SJSA1 (cell line): ENCODE measurements around the gene PCED1B. TPM values are rescaled to one million over a fixed set of nuclear protein-coding genes. Genes with fewer than 3 reads are reported as not detected.
"Not testable (repeated sequence)": the region's sequence is repeated elsewhere in the genome, so short reads cannot be mapped to it uniquely, and the experiment has no call there.

ENCODE experiments used
- DNase-seq, 2 experiments: peaks; one replicate each; pipeline ENCODE4 v3.0.0-alpha.2; 2015 to 2020; ENCODE audit warnings: low spot score in 2 of 2, low read depth in 1 of 2
- H3K27ac ChIP-seq: fragments of 250-450 bp; sonication (Bioruptor Pico); 2 replicates; pipeline ENCODE4 v1.5.1; 2020; ENCODE audit warnings: mild to moderate bottlenecking, moderate library complexity
- H3K27me3 ChIP-seq: fragments of 250-450 bp; sonication (Bioruptor Pico); replicated peaks from 2 replicates; pipeline ENCODE4 v1.5.1; 2020; ENCODE audit warnings: mild to moderate bottlenecking, moderate library complexity
- H3K36me3 ChIP-seq: fragments of 250-450 bp; sonication (Bioruptor Pico); 2 replicates; pipeline ENCODE4 v1.5.1; 2020; ENCODE audit warnings: mild to moderate bottlenecking
- H3K4me1 ChIP-seq: fragments of 250-450 bp; sonication (Bioruptor Pico); replicated peaks from 2 replicates; pipeline ENCODE4 v1.6.1; 2021; ENCODE audit warnings: mild to moderate bottlenecking
- H3K4me3 ChIP-seq: fragments of 250-450 bp; sonication (Bioruptor Pico); 2 replicates; pipeline ENCODE4 v1.5.1; 2020; ENCODE audit warnings: mild to moderate bottlenecking
- H3K9me3 ChIP-seq: fragments of 250-450 bp; sonication (Bioruptor Pico); replicated peaks from 2 replicates; pipeline ENCODE4 v1.5.1; 2020; ENCODE audit warnings: mild to moderate bottlenecking
- total RNA-seq: library from RNA; depleted of rRNA; stranded (reverse); fragments of >200 nt; shearing (Covaris generic); gene quantifications from 2 replicates; pipeline ENCODE4 v1.2.3, GENCODE V29; 2014

The PCED1B gene
- total RNA-seq, 1 experiment from 2014 or later: 0.39 TPM

DNA sequence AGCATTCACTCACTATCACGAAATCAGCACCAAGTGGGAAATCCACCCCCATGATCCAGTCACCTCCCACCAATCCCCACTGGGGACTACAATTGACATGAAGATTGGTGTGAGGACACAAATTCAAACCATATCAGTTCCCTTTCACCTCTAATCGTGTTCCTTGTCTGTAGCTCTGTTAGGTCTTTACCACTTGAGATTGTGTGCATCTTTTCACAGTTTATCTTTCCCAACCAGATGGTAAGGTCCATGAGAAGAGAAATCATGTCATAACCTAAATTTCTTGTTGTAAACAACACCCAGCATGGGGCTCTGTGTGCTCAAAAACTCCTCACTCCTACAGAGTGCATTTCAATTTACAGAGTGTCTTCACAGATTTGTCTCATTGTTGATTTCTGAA is 27.1 kb upstream of the PCED1B start:
- no peaks in the 10 kb centered on the region for H3K36me3 ChIP-seq
- H3K27ac ChIP-seq: no peak overlapping the region
- H3K27me3 ChIP-seq: no peaks in the 10 kb centered on the region
- H3K4me1 ChIP-seq: no peaks in the 10 kb centered on the region
- H3K4me3 ChIP-seq: no peak overlapping the region
- no peak for DNase-seq
- H3K9me3 ChIP-seq: 0 out of 2 replicates have a peak, but pooled peaks cover 5% of the 10 kb centered on the region

- Histone ChIP-seq H3K4me1 (no peaks in the 10 kb centered on the region), H3K27ac (no peak overlapping the region), H3K27me3 (no peaks in the 10 kb centered on the region), H3K4me3 (no peak overlapping the region), H3K9me3 (0 out of 2 replicates have a peak, but pooled peaks cover 5% of the 10 kb centered on the region), H3K36me3 (no peaks in the 10 kb centered on the region)
- no peak for DNase-seq
Measured at GRCh38 chr12:47053961-47054360, 25.5 kb upstream of the PCED1B start.

DNA sequence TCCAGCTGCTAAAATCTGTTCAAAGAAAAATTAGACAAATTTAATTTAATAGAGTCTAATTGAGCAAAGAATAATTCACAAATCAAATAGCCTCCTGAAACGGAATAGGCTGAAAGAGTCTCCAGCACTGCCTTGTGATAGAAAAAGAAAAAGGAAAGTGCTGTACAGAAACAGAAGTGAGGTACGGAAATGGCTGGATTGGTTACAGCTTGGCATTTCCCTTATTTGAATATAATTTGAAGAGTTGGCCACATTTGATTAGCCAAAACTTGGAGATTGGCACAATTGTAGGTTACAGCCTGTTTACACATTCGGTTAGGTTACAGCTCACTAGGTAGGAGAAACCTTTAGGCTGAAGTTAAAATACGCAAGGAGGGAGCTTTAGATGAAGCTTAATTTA is 24.8 kb upstream of the PCED1B start:
- H3K36me3 ChIP-seq: no peaks in the 10 kb centered on the region
- H3K27ac ChIP-seq: no peak overlapping the region
- H3K9me3 ChIP-seq: 0 out of 2 replicates have a peak, but pooled peaks cover 5% of the 10 kb centered on the region
- no peaks in the 10 kb centered on the region for H3K27me3 ChIP-seq
- no peaks in the 10 kb centered on the region for H3K4me1 ChIP-seq
- no peak overlapping the region for H3K4me3 ChIP-seq
- no peak for DNase-seq

GRCh38 chr12:47055856-47056255 is 23.6 kb upstream of the PCED1B start:
- not testable (repeated sequence) for DNase-seq, H3K36me3 ChIP-seq, H3K27me3 ChIP-seq

GRCh38 chr12:47056944-47057343 is 22.5 kb upstream of the PCED1B start:
- H3K4me3 ChIP-seq, H3K27ac ChIP-seq, H3K36me3 ChIP-seq, H3K9me3 ChIP-seq, H3K27me3 ChIP-seq, H3K4me1 ChIP-seq, DNase-seq: not testable (repeated sequence)

More at GRCh38 chr12:47055856-47056255, 23.6 kb upstream of the PCED1B start:
- not testable (repeated sequence) for H3K9me3 ChIP-seq, H3K27ac ChIP-seq, H3K4me3 ChIP-seq, H3K4me1 ChIP-seq

DNA sequence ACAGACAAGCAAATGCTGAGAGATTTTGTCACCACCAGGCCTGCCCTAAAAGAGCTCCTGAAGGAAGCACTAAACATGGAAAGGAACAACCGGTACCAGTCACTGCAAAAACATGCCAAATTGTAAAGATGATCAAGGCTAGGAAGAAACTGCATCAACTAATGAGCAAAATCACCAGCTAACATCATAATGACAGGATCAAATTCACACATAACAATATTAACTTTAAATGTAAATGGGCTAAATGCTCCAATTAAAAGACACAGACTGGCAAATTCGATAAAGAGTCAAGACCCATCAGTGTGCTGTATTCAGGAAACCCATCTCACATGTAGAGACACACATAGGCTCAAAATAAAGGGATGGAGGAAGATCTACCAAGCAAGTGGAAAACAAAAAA is 20.8 kb upstream of the PCED1B start:
- not testable (repeated sequence) for H3K4me3 ChIP-seq, H3K9me3 ChIP-seq, DNase-seq

GRCh38 chr12:47065546-47065945 is 13.9 kb upstream of the PCED1B start:
- Histone ChIP-seq H3K36me3 (no peaks in the 10 kb centered on the region), H3K4me3 (no peak overlapping the region), H3K4me1 (no peaks in the 10 kb centered on the region), H3K27me3 (no peaks in the 10 kb centered on the region), H3K27ac (no peak overlapping the region), H3K9me3 (no peaks in the 10 kb centered on the region; the same call in 1 of the 2 replicates)
- no peak for DNase-seq

More for the DNA sequence above, 20.8 kb upstream of the PCED1B start:
- H3K36me3 ChIP-seq, H3K27ac ChIP-seq, H3K27me3 ChIP-seq, H3K4me1 ChIP-seq: not testable (repeated sequence)

GRCh38 chr12:47066278-47067025 is 13.0 kb upstream of the PCED1B start:
- Histone ChIP-seq H3K4me1 (no peaks in the 10 kb centered on the region), H3K36me3 (no peaks in the 10 kb centered on the region; the same call in 1 of the 2 replicates), H3K27me3 (no peaks in the 10 kb centered on the region), H3K9me3 (no peaks in the 10 kb centered on the region; the same call in 1 of the 2 replicates), H3K27ac (no peak overlapping the region), H3K4me3 (no peak overlapping the region)
- DNase-seq: no peak

- no peak for DNase-seq
- Histone ChIP-seq H3K27ac (no peak overlapping the region), H3K9me3 (no peaks in the 10 kb centered on the region; the same call in 1 of the 2 replicates), H3K27me3 (no peaks in the 10 kb centered on the region), H3K36me3 (no peaks in the 10 kb centered on the region; the same call in 1 of the 2 replicates), H3K4me1 (no peaks in the 10 kb centered on the region), H3K4me3 (no peak overlapping the region)
Measured at GRCh38 chr12:47067176-47067575, 12.2 kb upstream of the PCED1B start.

- Histone ChIP-seq H3K9me3 (no peaks in the 10 kb centered on the region; the same call in 1 of the 2 replicates), H3K4me3 (no peak overlapping the region), H3K27me3 (no peaks in the 10 kb centered on the region), H3K27ac (no peak overlapping the region), H3K4me1 (no peaks in the 10 kb centered on the region), H3K36me3 (no peaks in the 10 kb centered on the region; the same call in 1 of the 2 replicates)
- no peak for DNase-seq
Measured at GRCh38 chr12:47067771-47068431, 11.5 kb upstream of the PCED1B start.

DNA sequence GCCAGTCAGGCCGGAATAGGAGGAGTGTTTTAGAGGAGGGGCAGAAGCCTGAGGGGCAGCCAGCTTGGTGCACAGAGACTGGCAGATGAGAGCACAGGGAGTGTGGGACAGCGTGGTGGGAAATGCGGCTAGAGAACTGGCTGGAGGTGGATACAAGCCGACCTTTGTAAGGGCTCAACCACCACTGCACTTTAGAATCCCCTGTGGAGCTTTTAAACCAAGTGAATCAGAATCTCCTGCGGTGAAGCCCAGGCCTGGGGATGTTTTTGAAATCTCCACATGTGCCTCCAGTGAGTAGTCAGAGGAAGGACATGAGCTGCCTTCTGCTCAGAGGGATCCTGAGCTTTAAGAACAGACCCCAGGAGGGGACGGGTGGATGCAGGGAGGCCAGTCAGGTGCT is 10.9 kb upstream of the PCED1B start:
- Histone ChIP-seq H3K4me3 (no peak overlapping the region), H3K4me1 (no peaks in the 10 kb centered on the region), H3K27ac (no peak overlapping the region), H3K9me3 (no peaks in the 10 kb centered on the region; the same call in 1 of the 2 replicates), H3K27me3 (no peaks in the 10 kb centered on the region), H3K36me3 (no peaks in the 10 kb centered on the region; the same call in 1 of the 2 replicates)
- DNase-seq: no peak

DNA sequence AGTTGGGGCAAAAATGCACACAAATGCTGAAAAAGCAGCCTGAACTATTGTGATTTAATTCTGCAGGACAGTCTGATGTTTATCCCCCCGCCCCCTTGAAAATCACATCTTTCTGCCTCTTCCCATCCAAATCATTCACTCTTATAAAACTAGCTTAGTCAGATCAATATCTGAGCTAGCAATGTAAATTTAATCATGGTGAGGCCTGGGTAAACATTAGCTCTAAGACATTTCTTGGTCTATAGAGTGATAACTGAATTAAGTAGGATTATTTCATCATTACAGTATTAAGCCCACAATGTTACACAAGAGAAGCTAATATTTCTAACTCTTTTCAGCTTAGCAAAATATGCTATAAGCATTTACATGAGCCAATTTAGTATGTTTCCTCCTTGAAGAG is 9.1 kb upstream of the PCED1B start:
- Histone ChIP-seq H3K4me1 (no peaks in the 10 kb centered on the region), H3K4me3 (no peak overlapping the region), H3K36me3 (no peaks in the 10 kb centered on the region; the same call in 1 of the 2 replicates), H3K9me3 (no peaks in the 10 kb centered on the region; the same call in 1 of the 2 replicates), H3K27ac (no peak overlapping the region), H3K27me3 (no peaks in the 10 kb centered on the region)
- no peak for DNase-seq

DNA sequence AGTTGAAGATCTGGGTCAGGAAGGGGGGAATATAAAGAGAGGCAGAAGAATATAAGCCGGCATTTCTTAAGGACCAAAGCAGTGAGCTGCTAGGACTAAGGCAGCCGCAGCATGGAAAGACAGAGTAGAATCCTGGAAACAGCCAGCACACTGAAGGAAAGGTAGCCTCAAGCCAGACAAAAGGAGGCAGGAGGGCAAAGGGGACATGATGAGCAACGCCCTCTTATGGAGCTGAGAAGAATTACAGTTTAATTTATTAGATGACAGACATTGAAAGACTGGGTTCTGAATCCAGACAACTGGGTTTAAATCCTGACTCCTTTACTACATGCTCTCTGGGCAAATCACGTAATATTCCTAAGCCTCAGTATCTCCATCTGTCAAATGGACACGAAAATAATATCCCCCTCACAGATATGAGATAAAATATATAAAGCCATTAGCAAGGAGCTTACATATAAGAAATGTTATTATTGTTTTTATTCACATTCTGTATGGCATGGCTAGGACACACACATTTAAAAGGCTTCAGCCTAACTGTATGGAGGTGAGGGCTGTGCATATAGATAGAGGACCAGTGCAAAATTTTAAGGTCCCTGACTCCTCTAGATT is 8.1 kb upstream of the PCED1B start:
- no peaks in the 10 kb centered on the region; the same call in 1 of the 2 replicates for H3K36me3 ChIP-seq
- H3K27me3 ChIP-seq: no peaks in the 10 kb centered on the region
- H3K4me1 ChIP-seq: no peaks in the 10 kb centered on the region
- DNase-seq: no peak
- no peak overlapping the region for H3K27ac ChIP-seq
- no peak overlapping the region for H3K4me3 ChIP-seq
- no peaks in the 10 kb centered on the region; the same call in 1 of the 2 replicates for H3K9me3 ChIP-seq

DNA sequence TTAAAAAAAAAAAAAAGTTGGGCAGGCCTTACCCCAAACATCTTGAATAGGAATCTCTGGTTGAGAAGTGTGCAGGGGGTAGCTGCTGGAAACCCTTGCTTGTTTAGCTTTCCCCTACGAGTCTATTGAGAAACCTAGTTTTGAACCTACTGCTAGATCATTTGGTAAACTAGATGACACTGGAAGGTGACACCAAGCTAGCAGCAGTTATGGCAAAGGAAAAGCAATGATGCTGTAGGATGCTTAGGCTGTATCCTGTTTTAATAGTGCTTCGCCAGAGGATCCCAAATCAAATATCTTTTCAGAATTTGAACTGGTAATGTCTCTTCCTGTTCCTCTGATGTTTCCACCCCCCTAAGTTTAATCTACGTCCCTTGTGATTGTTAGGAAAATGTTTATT is 5.5 kb upstream of the PCED1B start:
- H3K9me3 ChIP-seq: no peaks in the 10 kb centered on the region
- H3K27me3 ChIP-seq: no peaks in the 10 kb centered on the region
- H3K4me3 ChIP-seq: no peak overlapping the region
- H3K4me1 ChIP-seq: peaks cover 22% of the 10 kb centered on the region
- peaks cover 12% of the 10 kb centered on the region for H3K36me3 ChIP-seq
- H3K27ac ChIP-seq: no peak overlapping the region
- DNase-seq: no peak
